ENCODE results near the gene CD300H.

GRCh38 chr17:74568106-74568873, 981 bp upstream of the CD300H start:
- TF ChIP-seq GATA2 (IDR thresholded peaks at IDR 0.05; ENCODE audit: low read depth, low read length) (no peak), GATA3 (IDR thresholded peaks at IDR 0.05; ENCODE audit: low read depth, low read length) (no peak)
